ENCODE results near the gene CDYL. TPM values are rescaled to one million over a fixed set of nuclear protein-coding genes. Genes with fewer than 3 reads are reported as not detected.

The CDYL gene
- total RNA-seq, 1 donor from 2014 or later, result 53.5 TPM

DNA sequence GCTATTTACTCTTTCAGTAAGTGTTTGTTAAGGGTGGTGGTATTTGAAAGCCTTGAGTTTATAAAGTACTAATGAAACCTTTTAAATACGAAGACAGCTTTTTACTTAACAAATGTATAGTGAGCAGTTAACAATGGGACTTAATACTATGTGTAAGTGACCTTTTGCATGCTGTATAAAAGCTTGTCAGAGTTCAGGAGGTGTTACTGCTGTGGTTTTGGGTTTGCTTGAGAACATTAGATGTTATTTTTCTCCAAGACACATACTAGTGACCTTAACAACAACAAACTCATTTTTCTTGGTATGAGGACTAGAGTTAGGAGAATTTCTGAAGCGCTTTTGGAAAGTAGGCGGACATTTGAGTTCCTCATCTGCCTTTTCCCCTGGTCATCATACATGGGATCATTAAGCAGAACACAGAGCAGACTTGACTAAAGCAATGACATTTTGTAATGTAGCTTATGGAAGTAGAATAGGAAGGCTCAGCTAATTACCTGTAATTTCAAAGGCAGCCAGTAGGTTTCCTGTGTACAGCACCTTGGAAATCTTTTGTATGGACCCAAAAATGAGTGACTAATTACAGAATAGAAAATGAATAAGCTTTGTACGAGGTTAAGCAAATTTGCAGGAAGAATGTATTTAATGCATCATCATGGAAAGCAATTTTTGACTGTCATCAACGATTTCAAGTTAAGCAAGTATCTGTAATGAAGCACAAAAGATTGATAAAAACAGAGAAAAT lies 14.1 kb downstream of the CDYL start:
- DNase-seq (ENCODE audit: low spot score), result no peak
- TF ChIP-seq EZH2phosphoT487 (IDR thresholded peaks at IDR 0.05) (no peak), CTCF (IDR thresholded peaks at IDR 0.05) (peak; percentile 29), EZH2 (IDR thresholded peaks at IDR 0.05) (no peak)
- peaks cover 90% of the 10 kb centered on the region for H4K20me1 ChIP-seq (ENCODE audit: low read depth)
- peaks cover 7% of the 10 kb centered on the region for H3K4me1 Mint-ChIP-seq
- peaks cover 27% of the 10 kb centered on the region for H3K36me3 Mint-ChIP-seq
- no peaks in the 10 kb centered on the region for H3K27me3 Mint-ChIP-seq (ENCODE audit: insufficient read depth, low read depth)
- no peaks in the 10 kb centered on the region for H3K9me3 ChIP-seq (ENCODE audit: low read depth)
- H3F3A ChIP-seq (ENCODE audit: low read depth), result peaks cover 12% of the 10 kb centered on the region
- H3K9ac ChIP-seq, result peak overlapping the region; percentile 7
- H3K4me3 Mint-ChIP-seq, result no peak overlapping the region
- H3K27me3 ChIP-seq, result no peaks in the 10 kb centered on the region
- H2AFZ ChIP-seq (replicated peaks), result no peak overlapping the region
- peaks cover 100% of the 10 kb centered on the region for H3K79me2 ChIP-seq (ENCODE audit: low read depth)
- peaks cover 31% of the 10 kb centered on the region for H3K4me1 ChIP-seq
- no peak overlapping the region for H3K4me3 ChIP-seq
- no peak overlapping the region for H3K27ac Mint-ChIP-seq
- no peak overlapping the region for H3K4me2 ChIP-seq
- H3K36me3 ChIP-seq, result no peaks in the 10 kb centered on the region
- H3K27ac ChIP-seq, result no peak overlapping the region
- peaks cover 19% of the 10 kb centered on the region for H3K9me3 Mint-ChIP-seq

DNA sequence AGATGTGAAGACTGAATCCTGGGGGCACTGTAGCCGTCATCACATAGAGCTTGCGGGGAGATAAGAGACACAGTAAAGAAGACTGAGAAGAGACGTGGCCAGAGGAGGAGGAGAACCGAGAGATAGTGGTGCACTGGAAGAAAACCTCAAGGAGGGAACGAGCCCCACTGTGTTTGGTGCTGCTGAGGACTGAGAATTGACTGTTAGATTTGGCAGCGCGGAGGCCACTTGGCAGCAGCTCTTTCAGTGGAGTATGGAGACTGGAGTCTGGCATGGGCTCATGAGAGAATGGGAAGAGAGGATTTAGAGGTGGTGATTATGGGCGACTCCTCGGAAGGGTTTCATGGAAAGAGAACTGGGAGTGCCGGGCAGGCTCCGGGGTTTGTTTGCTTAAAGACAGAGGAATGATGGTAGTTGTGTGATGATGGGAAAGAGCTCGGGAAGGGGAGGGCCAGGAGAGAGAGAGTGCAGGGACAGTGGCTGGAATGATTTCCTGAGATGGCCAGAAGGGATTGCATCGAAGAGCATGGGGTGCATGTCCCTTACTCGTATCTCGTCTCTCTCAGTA lies 18.0 kb downstream of the CDYL start:
- H3K27ac Mint-ChIP-seq, result no peak overlapping the region
- DNase-seq (ENCODE audit: low spot score), result peak; percentile 16
- Histone ChIP-seq H3K4me1 (peaks cover 21% of the 10 kb centered on the region), H3K79me2 (ENCODE audit: low read depth) (peaks cover 100% of the 10 kb centered on the region), H3K4me2 (peak overlapping the region; percentile 64), H3K4me3 (no peak overlapping the region), H2AFZ (replicated peaks) (no peak overlapping the region), H3F3A (ENCODE audit: low read depth) (peaks cover 10% of the 10 kb centered on the region), H4K20me1 (ENCODE audit: low read depth) (peaks cover 87% of the 10 kb centered on the region), H3K36me3 (no peaks in the 10 kb centered on the region), H3K27me3 (no peaks in the 10 kb centered on the region), H3K27ac (peak overlapping the region; percentile 31), H3K9ac (no peak overlapping the region), H3K9me3 (ENCODE audit: low read depth) (no peaks in the 10 kb centered on the region)
- H3K4me1 Mint-ChIP-seq, result no peaks in the 10 kb centered on the region
- peaks cover 25% of the 10 kb centered on the region for H3K9me3 Mint-ChIP-seq
- peaks cover 22% of the 10 kb centered on the region for H3K36me3 Mint-ChIP-seq
- no peak overlapping the region for H3K4me3 Mint-ChIP-seq
- no peaks in the 10 kb centered on the region for H3K27me3 Mint-ChIP-seq (ENCODE audit: insufficient read depth, low read depth)
- TF ChIP-seq CTCF (IDR thresholded peaks at IDR 0.05), result no peak
- TF ChIP-seq EZH2phosphoT487 (IDR thresholded peaks at IDR 0.05), result no peak
- no peak for TF ChIP-seq EZH2 (IDR thresholded peaks at IDR 0.05)

DNA sequence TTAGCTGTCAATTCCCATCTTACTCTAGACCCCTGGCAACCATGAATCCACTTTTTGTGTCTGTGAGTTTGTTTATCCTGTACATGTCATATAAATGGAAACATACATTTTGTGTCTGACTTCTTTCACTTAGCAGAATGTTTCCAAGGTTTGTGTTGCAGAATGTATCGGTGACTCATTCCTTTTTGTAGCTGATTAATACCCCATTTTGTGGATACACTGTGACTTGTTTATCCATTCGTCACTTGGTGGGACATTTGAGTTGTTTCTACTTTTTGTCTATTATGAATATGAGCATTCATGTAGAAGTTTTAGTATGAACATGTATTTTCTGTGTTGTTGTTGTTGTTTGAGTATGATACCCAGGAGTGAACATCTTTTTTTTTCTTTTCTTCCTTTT lies 21.4 kb downstream of the CDYL start:
- peaks cover 11% of the 10 kb centered on the region for H3K36me3 Mint-ChIP-seq
- Histone ChIP-seq H3K27me3 (no peaks in the 10 kb centered on the region), H4K20me1 (ENCODE audit: low read depth) (peaks cover 91% of the 10 kb centered on the region), H3K79me2 (ENCODE audit: low read depth) (peaks cover 100% of the 10 kb centered on the region), H2AFZ (replicated peaks) (no peak overlapping the region), H3K9ac (no peak overlapping the region), H3F3A (ENCODE audit: low read depth) (peaks cover 9% of the 10 kb centered on the region), H3K27ac (no peak overlapping the region), H3K36me3 (no peaks in the 10 kb centered on the region), H3K4me2 (no peak overlapping the region), H3K4me1 (peaks cover 18% of the 10 kb centered on the region), H3K4me3 (no peak overlapping the region), H3K9me3 (ENCODE audit: low read depth) (no peaks in the 10 kb centered on the region)
- H3K4me1 Mint-ChIP-seq, result no peaks in the 10 kb centered on the region
- peaks cover 2% of the 10 kb centered on the region for H3K27me3 Mint-ChIP-seq (ENCODE audit: insufficient read depth, low read depth)
- no peak for DNase-seq (ENCODE audit: low spot score)
- TF ChIP-seq EZH2phosphoT487 (IDR thresholded peaks at IDR 0.05), result no peak
- no peak for TF ChIP-seq EZH2 (IDR thresholded peaks at IDR 0.05)
- no peak for TF ChIP-seq CTCF (IDR thresholded peaks at IDR 0.05)
- no peak overlapping the region for H3K27ac Mint-ChIP-seq
- no peak overlapping the region for H3K4me3 Mint-ChIP-seq
- peaks cover 39% of the 10 kb centered on the region for H3K9me3 Mint-ChIP-seq

Data from neural progenitor cell (in vitro differentiated cells).